HepG2 (cell line): ENCODE data around the gene CS. TPM values are rescaled to one million over a fixed set of nuclear protein-coding genes. Genes with fewer than 3 reads are reported as not detected.

Experiments
- ARNT2 ChIP-seq: sonication (generic); formaldehyde crosslinking; IDR thresholded peaks from 2 replicates; pipeline ENCODE4 v1.8.0; 2022; ENCODE audit warnings: mild to moderate bottlenecking, low read depth, missing genetic modification reagents, moderate library complexity
- CENPT ChIP-seq: sonication (generic); formaldehyde crosslinking; IDR thresholded peaks from 2 replicates; pipeline ENCODE4 v1.8.0; 2022; ENCODE audit warnings: low read depth, mild to moderate bottlenecking, moderate library complexity, missing genetic modification reagents
- FOXP1 ChIP-seq, 2 experiments: fragments of 450-650 bp in 1 of 2; IDR thresholded peaks; 2 replicates each; pipeline ENCODE4 v1.6.1; 2017 to 2018; ENCODE audit warnings: antibody characterized with exemption in 1 of 2
- HMGXB4 ChIP-seq, 2 experiments: sonication (generic) in 1 of 2; formaldehyde crosslinking in 1 of 2; IDR thresholded peaks; 2 replicates each; pipeline versions ENCODE4 v1.4.0 to v1.6.1; 2018 to 2020; ENCODE audit warnings: missing genetic modification reagents in 2 of 2, borderline replicate concordance in 1 of 2, low read depth in 1 of 2, mild to moderate bottlenecking in 1 of 2, missing biosample characterization in 1 of 2
- HOXA3 ChIP-seq: sonication (generic); formaldehyde crosslinking; IDR thresholded peaks from 2 replicates; pipeline ENCODE4 v1.5.0; 2020; ENCODE audit warnings: missing genetic modification reagents
- ISL2 ChIP-seq: sonication (generic); formaldehyde crosslinking; IDR thresholded peaks from 2 replicates; pipeline ENCODE4 v1.5.0; 2020; ENCODE audit warnings: missing genetic modification reagents
- KDM2A ChIP-seq: sonication (generic); formaldehyde crosslinking; IDR thresholded peaks from 2 replicates; pipeline ENCODE4 v1.4.0; 2020; ENCODE audit warnings: low read depth, missing genetic modification reagents, borderline replicate concordance
- KDM5B ChIP-seq: sonication (generic); formaldehyde crosslinking; IDR thresholded peaks from 2 replicates; pipeline ENCODE4 v1.4.0; 2020; ENCODE audit warnings: missing genetic modification reagents, mild to moderate bottlenecking, borderline replicate concordance
- KLF6 ChIP-seq: IDR thresholded peaks from 2 replicates; pipeline ENCODE4 v1.8.0; 2016; ENCODE audit warnings: missing biosample characterization, missing genetic modification reagents
- NFATC3 ChIP-seq: sonication (generic); formaldehyde crosslinking; IDR thresholded peaks from 2 replicates; pipeline ENCODE4 v1.5.1; 2020; ENCODE audit warnings: mild to moderate bottlenecking, missing genetic modification reagents
- RXRB ChIP-seq: IDR thresholded peaks from 2 replicates; pipeline ENCODE4 v1.6.1; 2016; ENCODE audit warnings: borderline replicate concordance, missing genetic modification reagents, missing compliant biosample characterization
- SAP130 ChIP-seq: IDR thresholded peaks from 2 replicates; pipeline ENCODE4 v1.6.1; 2016; ENCODE audit warnings: low read depth
- TCF7L2 ChIP-seq: IDR thresholded peaks from 2 replicates; pipeline ENCODE4 v1.6.1; 2011; ENCODE audit warnings: mild to moderate bottlenecking, low read depth, low read length, moderate library complexity
- XBP1 ChIP-seq: sonication (generic); formaldehyde crosslinking; IDR thresholded peaks from 2 replicates; pipeline ENCODE4 v1.5.0; 2020; ENCODE audit warnings: missing genetic modification reagents
- YEATS4 ChIP-seq: sonication (generic); formaldehyde crosslinking; IDR thresholded peaks from 2 replicates; pipeline ENCODE4 v1.4.0; 2020; ENCODE audit warnings: missing genetic modification reagents, borderline replicate concordance
- YY1 ChIP-seq: IDR thresholded peaks from 2 replicates; pipeline ENCODE4 v1.6.1; 2011; ENCODE audit warnings: low read length, low read depth, moderate library complexity, mild to moderate bottlenecking; ENCODE audit not compliant: insufficient read depth, insufficient replicate concordance
- ZMYM2 ChIP-seq: sonication (generic); formaldehyde crosslinking; IDR thresholded peaks from 2 replicates; pipeline ENCODE4 v1.8.0; 2022; ENCODE audit warnings: mild to moderate bottlenecking, missing genetic modification reagents
- ZNF329 ChIP-seq: sonication (generic); formaldehyde crosslinking; IDR thresholded peaks from 2 replicates; pipeline ENCODE4 v1.9.0; 2021; ENCODE audit warnings: low read depth, mild to moderate bottlenecking, missing genetic modification reagents
- ZNF710 ChIP-seq: sonication (generic); formaldehyde crosslinking; IDR thresholded peaks from 2 replicates; pipeline ENCODE4 v1.5.0; 2020; ENCODE audit warnings: mild to moderate bottlenecking, missing genetic modification reagents, borderline replicate concordance
- ZNF713 ChIP-seq: sonication (generic); formaldehyde crosslinking; IDR thresholded peaks from 2 replicates; pipeline ENCODE4 v1.4.0; 2020; ENCODE audit warnings: mild to moderate bottlenecking, missing genetic modification reagents
- ZNF724P ChIP-seq: sonication (generic); formaldehyde crosslinking; IDR thresholded peaks from 2 replicates; pipeline ENCODE4 v1.8.0; 2022; ENCODE audit warnings: missing genetic modification reagents, borderline replicate concordance
- ZNF784 ChIP-seq: sonication (generic); formaldehyde crosslinking; IDR thresholded peaks from 2 replicates; pipeline ENCODE4 v1.5.1; 2020; ENCODE audit warnings: missing genetic modification reagents, mild to moderate bottlenecking, borderline replicate concordance
- ZNF879 ChIP-seq: sonication (generic); formaldehyde crosslinking; IDR thresholded peaks from 2 replicates; pipeline ENCODE4 v1.8.1; 2023; ENCODE audit warnings: missing genetic modification reagents
- polyA plus RNA-seq, 8 experiments: library from polyadenylated mRNA; depleted of rRNA in 3 of 8; stranded (reverse) in 7 of 8; unstranded in 1 of 8; fragments of >200 nt; fragmentation: Illumina TruSeq in 4 of 8; extraction: Trizol in 4 of 8; gene quantifications; 2 replicates each; pipeline versions ENCODE4 v1.2.1 to v1.2.3, GENCODE V29; 2011 to 2016; ENCODE audit warnings: low read depth in 4 of 8, missing spikeins in 1 of 8, mixed read lengths in 1 of 8; ENCODE audit not compliant: insufficient read depth in 1 of 8
- total RNA-seq, 5 experiments: library from RNA; depleted of rRNA; stranded (reverse); fragments of >200 nt; fragmentation: Illumina TruSeq; extraction: Trizol; gene quantifications; 2 replicates each; pipeline ENCODE4 v1.2.3, GENCODE V29; 2016; ENCODE audit warnings: low read depth in 1 of 5
- TF ChIP-seq, protein P1 (sequence below): sonication (generic); formaldehyde crosslinking; IDR thresholded peaks from 2 replicates; pipeline ENCODE4 v1.8.1; 2023; ENCODE audit warnings: mild to moderate bottlenecking, moderate library complexity, missing genetic modification reagents

CS gene
- total and polyA plus RNA-seq, 2 of the 13 experiments (the other 11 are each of a cell fraction or from before 2014, with no cell fraction given) = 173 to 175 TPM

- TF ChIP-seq HOXA3 (CRISPR knock-in tag) = peak; percentile 57; the same call in 1 of the 2 replicates
- no peak for TF ChIP-seq RXRB (CRISPR knock-in tag)
- TF ChIP-seq XBP1 (CRISPR knock-in tag) = no peak
- no peak; the same call in 1 of the 2 replicates for TF ChIP-seq KLF6 (CRISPR knock-in tag)
- peak; percentile 67 for TF ChIP-seq KDM2A
- TF ChIP-seq SAP130 = peak; percentile 49; the same call in 1 of the 2 replicates
- TF ChIP-seq ZMYM2 (CRISPR knock-in tag) = 0 out of 2 replicates have a peak, but pooled peaks have one; percentile 19
- TF ChIP-seq ZNF329 (CRISPR knock-in tag) = no peak; the same call in 1 of the 2 replicates
- 0 out of 2 replicates have a peak, but pooled peaks have one; percentile 32 for TF ChIP-seq CENPT (CRISPR knock-in tag)
- TF ChIP-seq ZNF879 (CRISPR knock-in tag) = peak; percentile 77; the same call in 1 of the 2 replicates
- TF ChIP-seq NFATC3 (CRISPR knock-in tag) = no peak
- TF ChIP-seq ARNT2 (CRISPR knock-in tag) = peak; percentile 72; the same call in 1 of the 2 replicates
- TF ChIP-seq, protein P1, sequence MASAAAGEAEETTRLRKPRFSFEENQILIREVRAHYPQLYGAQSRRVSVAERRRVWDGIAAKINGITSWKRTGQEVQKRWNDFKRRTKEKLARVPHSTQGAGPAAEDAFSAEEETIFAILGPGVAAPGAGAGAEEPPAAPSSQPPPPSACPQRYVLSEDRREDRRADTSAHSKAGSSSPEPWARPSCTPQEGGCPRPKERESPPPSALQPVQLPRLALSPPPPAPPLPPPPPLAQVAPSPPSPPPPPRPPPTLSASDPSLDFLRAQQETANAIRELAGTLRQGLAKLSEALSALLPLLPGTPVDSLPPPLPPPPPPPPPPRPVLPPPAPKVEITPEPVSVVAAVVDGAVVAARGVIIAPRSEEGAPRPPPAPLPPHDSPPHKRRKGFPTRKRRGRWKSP (CRISPR knock-in tag) = peak; percentile 49
- TF ChIP-seq TCF7L2 = no peak
- peak; percentile 69 for TF ChIP-seq YY1
- TF ChIP-seq KDM5B = no peak
- peak; percentile 58; the same call in 1 of the 2 replicates for TF ChIP-seq ZNF724P
- no peak; the same call in 1 of the 2 replicates for TF ChIP-seq ISL2 (CRISPR knock-in tag)
- peak; percentile 86 to 98 for TF ChIP-seq HMGXB4 (CRISPR knock-in tag; IDR thresholded peaks at IDR 0.05; ENCODE audit: borderline replicate concordance in 1 of 2, low read depth in 1 of 2)
- peak; percentile 89 for TF ChIP-seq YEATS4
- TF ChIP-seq ZNF784 = peak; percentile 84; the same call in 1 of the 2 replicates
- 0 out of 2 replicates have a peak, but pooled peaks have one; percentile 29 for TF ChIP-seq ZNF713
- TF ChIP-seq ZNF710 = 0 out of 2 replicates have a peak, but pooled peaks have one; percentile 18
- no peak for TF ChIP-seq FOXP1 (IDR thresholded peaks at IDR 0.05)
- TF ChIP-seq FOXP1 (CRISPR knock-in tag; IDR thresholded peaks at IDR 0.05) = no peak
These were observed 41.9 kb downstream of the CS start, which contains the start of gene ANKRD52 (continued) for GRCh38 chr12:56258068-56258819.
